GM20431 (cell line): ENCODE results near the gene CLDN3.

Source experiments
- in situ Hi-C: fragments of 300-500 bp; cut with MseI, MboI; formaldehyde crosslinking; loops from one replicate; pipeline ENCODE4 v1.15.0; 2020; ENCODE audit warnings: low sequenced_read_pairs; ENCODE audit not compliant: unreplicated experiment

Gene CLDN3

GRCh38 chr7:73773700-73774517 is 3.8 kb upstream of the CLDN3 start:
- in situ Hi-C loops: no loop called here

GRCh38 chr7:73770860-73771670 is 995 bp upstream of the CLDN3 start:
- in situ Hi-C loops: no loop called here

- in situ Hi-C loops: no loop called here
Measured at GRCh38 chr7:73769481-73770001, 529 bp downstream of the CLDN3 start.

GRCh38 chr7:73768641-73769480 is 1.2 kb downstream of the CLDN3 start:
- in situ Hi-C loops: no loop called here

- in situ Hi-C loops: no loop called here
Measured at GRCh38 chr7:73766556-73767229, 3.4 kb downstream of the CLDN3 start.

GRCh38 chr7:73762659-73762999 is 7.4 kb downstream of the CLDN3 start:
- in situ Hi-C loops: no loop called here

GRCh38 chr7:73761854-73762658 is 8.0 kb downstream of the CLDN3 start:
- in situ Hi-C loops: no loop called here

- in situ Hi-C loops: no loop called here
Measured at GRCh38 chr7:73758581-73759138, 11.4 kb downstream of the CLDN3 start.

GRCh38 chr7:73749931-73750776 is 19.9 kb downstream of the CLDN3 start:
- in situ Hi-C loops: no loop called here

- in situ Hi-C loops: no loop called here
Measured at GRCh38 chr7:73746378-73746777, 23.7 kb downstream of the CLDN3 start.

GRCh38 chr7:73742753-73743641 is 27.1 kb downstream of the CLDN3 start:
- in situ Hi-C loops: no loop called here

- in situ Hi-C loops: no loop called here
Measured at GRCh38 chr7:73742338-73742752, 27.7 kb downstream of the CLDN3 start.

GRCh38 chr7:73741600-73741999 is 28.5 kb downstream of the CLDN3 start:
- in situ Hi-C loops: no loop called here

- in situ Hi-C loops: no loop called here
Measured at GRCh38 chr7:73740771-73741170, 29.3 kb downstream of the CLDN3 start.

- in situ Hi-C loops: no loop called here
Measured at GRCh38 chr7:73740212-73740611, 29.9 kb downstream of the CLDN3 start.

- in situ Hi-C loops: loop anchor here (10.0 kb wide), 1 partner anchor 135 kb away; no protein-coding TSS in a partner anchor
Measured at GRCh38 chr7:73739387-73739767, 30.7 kb downstream of the CLDN3 start.
